HG02571 (cell line): ENCODE results near the gene ADGRL3.
"Not testable (repeated sequence)": the region's sequence is repeated elsewhere in the genome, so short reads cannot be mapped to it uniquely, and the experiment has no call there.

Experiments
- ATAC-seq: cut with Tn5 transposase; IDR thresholded peaks from one replicate; pipeline ENCODE4 v1.9.1; 2021; ENCODE audit warnings: mild to moderate bottlenecking, moderate library complexity; ENCODE audit not compliant: unreplicated experiment

The ADGRL3 gene

DNA sequence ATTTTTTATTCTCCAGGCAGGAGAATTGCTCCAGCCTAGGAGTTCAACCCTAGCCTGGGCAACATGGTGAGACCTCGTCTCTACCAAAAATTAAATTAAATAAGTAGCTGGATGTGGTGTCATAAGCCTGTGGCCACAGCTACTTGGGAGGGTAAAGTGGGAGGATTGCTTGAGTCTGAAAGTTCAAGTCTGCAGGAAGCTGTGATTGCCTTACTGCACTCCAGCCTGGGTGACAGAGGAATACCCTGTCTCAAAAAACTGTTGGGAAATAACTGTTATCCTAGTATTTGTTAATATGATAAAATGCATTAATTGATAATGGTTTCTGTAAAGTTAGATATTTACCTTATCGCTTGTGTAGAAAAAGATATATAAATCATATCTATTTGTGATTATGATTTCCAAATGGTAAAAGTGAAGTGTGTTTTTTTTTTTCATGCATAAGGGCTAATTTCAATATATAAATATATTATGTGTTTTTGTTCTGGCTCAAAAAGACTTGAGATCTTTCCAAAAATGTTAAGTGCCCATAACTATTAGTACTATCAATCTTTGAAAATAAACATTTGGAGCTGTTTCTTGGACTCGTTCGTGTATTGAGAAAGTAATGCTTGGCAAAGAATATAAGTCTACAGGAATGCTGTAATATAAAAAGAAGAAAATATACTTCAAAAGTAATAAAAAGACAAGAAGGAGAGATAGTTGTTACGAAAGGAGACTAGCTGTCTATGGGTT is 396.6 kb downstream of the ADGRL3 start:
- ATAC-seq = no peak

- no peak for ATAC-seq
Observed at GRCh38 chr4:61603086-61603485, 403.0 kb downstream of the ADGRL3 start.

DNA sequence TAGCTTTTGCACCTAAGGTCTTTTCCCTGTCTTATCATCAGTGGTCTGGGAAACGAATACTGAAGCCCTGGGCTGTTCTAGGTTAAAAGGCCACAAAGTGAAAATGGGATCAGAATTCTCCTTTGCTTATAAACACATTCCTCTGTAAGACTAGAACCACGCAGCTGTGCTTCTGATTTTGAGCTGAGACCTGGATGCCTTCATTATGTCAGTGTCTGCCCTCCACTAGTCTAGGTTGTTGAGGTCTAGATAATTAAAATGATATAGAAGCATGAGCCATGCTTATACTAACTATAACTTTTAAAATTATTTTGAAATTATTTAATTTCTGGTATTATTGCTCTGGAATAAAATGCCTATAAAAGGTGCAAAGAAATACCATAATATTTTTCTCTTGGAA is 403.9 kb downstream of the ADGRL3 start:
- no peak for ATAC-seq

DNA sequence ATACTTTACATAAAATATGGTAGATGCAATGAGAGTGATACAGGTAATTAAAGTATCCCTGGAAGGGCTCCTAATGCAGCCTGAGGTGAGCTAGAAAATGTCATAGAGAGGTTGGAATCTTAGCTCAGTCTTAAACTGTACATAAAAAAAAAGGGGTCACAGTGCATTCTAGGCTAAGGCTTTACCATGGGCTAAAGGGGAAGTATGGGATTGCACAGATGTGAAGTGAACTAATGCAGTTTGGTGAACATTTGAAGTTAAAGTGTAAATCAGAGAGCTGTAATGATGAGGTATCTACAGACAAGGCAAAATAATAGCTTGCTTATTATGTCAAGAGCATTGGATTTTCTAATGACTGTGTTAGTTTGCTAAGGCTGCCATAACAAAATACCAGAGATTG is 405.9 kb downstream of the ADGRL3 start:
- ATAC-seq = no peak

DNA sequence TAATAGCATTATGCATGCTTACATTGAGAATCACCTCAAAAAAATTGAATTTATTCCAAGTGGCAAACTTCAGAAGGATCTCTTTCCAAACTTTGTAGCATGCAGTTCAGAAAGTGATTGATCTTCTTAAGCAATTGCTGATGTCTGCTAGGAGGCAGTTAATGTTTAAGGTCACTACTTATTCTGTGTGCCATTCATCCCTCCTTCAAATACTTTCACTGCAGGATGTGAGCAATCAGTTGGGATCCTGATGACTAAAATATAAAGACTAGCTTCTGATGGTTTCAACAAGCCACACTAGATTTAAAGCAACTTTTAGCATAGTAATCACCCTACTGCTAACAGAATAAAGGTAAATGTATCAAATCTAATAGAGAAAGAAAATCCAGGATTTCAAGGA is 414.1 kb downstream of the ADGRL3 start:
- ATAC-seq = no peak

DNA sequence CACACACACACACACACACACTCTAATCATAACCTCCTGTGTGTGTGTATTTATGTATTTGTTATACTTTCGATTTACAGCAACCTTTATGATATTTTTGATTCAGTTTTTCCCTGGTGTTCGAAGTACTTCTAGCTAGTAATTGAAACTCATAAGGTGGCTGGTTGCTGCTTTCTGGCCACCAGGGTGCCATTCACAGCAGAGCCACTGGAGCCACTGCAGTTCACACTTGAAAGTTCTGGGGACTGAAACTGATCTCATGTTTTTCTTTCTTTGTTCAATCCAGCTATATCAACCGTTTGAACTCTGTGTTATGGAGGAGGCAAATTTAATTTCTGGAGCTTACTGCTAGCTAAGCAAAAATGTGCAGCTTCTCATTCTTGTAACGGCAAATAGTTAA is 419.4 kb downstream of the ADGRL3 start:
- ATAC-seq = no peak

GRCh38 chr4:61628282-61628681 is 428.2 kb downstream of the ADGRL3 start:
- ATAC-seq = no peak

- no peak for ATAC-seq
Observed at GRCh38 chr4:61628727-61629126, 428.6 kb downstream of the ADGRL3 start.

GRCh38 chr4:61630548-61630947 is 430.4 kb downstream of the ADGRL3 start:
- ATAC-seq = no peak

- ATAC-seq = no peak
Observed at GRCh38 chr4:61638591-61638990, 438.5 kb downstream of the ADGRL3 start.

- not testable (repeated sequence) for ATAC-seq
Observed at GRCh38 chr4:61646746-61647350, 446.7 kb downstream of the ADGRL3 start.

DNA sequence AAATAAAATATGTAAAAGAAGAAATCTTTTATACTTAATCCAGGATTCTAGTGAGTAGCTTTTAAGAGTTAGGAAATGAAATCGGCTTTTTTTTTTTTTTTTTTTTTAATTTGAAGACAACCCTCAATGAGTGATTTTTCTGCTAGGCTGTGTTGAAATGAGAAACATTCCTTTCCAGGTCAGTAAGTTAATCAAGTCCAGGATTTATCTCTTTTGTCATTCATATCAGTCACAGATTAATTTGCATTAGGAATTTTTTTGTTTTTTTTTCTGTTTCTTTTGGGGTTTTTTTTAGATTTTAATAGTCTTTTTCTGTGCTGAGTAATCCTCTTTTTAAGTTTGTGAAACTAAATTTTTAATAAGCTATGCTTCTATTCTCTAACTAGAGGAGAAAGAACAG is 448.1 kb downstream of the ADGRL3 start:
- ATAC-seq = no peak

GRCh38 chr4:61657016-61657415 is 456.9 kb downstream of the ADGRL3 start:
- no peak for ATAC-seq

- ATAC-seq = no peak
Observed at GRCh38 chr4:61661960-61662359, 461.8 kb downstream of the ADGRL3 start.

DNA sequence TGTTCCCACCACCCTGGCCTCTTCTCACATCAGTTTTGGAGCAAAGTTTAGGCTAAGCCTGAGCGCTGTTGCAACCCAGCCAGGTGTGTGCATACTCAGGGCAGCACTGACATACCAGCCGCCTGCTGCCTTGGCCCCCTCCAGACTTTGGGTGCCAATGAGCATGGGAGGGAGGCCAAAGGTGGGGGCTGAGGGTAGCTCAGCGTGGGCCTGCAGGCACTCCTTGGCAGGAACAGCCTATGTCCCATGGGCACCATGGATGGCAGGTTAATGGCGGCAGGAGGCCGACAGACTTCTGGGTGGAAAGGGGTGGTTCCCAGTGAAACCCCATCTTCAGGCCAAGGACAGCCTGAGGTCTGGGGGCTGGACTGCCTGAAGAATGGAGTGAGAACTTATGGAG is 462.2 kb downstream of the ADGRL3 start:
- ATAC-seq = no peak

GRCh38 chr4:61663310-61663709 is 463.2 kb downstream of the ADGRL3 start:
- no peak for ATAC-seq

GRCh38 chr4:61665649-61666048 is 465.5 kb downstream of the ADGRL3 start:
- ATAC-seq = no peak

- no peak for ATAC-seq
Observed at GRCh38 chr4:61666244-61666643, 466.1 kb downstream of the ADGRL3 start.

DNA sequence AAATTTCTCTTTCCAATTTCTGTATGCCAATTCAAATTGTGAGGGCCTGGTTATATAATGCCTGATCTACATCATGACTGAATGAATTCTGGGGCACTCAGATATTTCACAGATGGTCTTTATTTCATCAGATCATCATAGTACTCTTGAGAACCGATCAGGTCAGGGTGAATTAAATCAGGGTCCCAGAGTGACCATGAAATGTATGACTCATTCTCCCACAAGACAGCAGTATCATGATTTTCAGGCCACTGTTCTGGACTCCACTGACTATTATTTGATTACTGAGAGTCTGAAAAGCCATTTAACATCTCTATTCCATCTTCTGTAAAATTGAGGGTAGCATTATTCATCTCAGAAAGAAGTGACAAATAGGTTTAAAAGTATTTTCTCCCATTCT is 471.5 kb downstream of the ADGRL3 start:
- no peak for ATAC-seq

DNA sequence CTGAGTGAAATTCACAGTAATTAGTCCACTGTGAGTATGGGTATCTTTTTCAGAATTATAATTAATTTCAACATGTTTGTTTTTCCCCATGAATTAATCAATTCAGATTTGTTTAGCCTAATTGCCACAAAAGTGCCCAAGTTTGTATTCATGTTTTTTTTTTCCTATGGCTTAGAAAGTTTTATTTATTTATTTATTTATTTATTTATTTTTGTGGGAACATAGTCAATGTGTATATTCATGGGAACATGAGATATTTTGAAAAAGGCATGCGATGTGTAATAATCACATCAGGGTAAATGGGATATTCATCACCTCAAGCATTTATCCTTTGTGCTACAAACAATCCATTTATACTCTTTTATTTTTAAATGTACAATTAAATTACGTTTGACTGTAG is 475.3 kb downstream of the ADGRL3 start:
- no peak for ATAC-seq

DNA sequence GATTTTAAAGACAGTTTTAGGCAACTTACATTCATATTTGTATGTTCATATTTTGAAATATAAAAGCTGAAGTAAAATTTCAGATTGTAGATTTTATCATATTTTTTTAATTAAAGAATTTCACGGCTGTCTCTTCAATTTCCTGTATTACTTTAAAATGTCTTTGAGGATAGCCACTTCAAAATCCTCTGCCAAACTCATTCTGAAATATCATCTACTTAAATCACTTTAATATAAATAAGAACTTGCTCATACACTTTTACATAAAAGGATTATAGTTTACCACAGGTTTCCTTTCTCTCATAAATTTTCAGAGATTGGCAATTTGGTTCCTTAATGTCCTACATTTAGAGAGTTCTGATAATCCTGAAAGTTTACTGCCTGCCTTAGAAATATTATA is 478.2 kb downstream of the ADGRL3 start:
- ATAC-seq = no peak

DNA sequence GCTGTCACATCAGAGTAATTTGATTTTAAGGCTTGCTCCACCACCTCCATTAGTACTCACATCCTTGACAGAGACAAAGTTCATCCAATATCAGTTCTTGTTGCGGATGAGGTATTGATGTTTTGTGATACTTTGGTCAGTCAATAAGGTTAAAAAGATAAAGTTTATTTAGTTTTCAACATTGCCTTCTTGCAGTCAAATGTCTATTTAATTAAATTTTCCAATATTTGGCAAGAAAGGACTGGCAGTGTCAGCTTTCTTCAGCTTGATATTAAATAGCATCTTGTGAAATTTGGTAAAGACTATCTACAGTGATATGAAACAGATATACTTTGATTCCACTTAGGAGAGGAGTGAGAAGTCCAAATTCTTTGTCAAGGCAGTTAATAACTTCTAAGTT is 493.4 kb downstream of the ADGRL3 start:
- no peak for ATAC-seq

GRCh38 chr4:61714387-61714911 is 514.3 kb downstream of the ADGRL3 start:
- ATAC-seq = no peak
